HG03097 (cell line): ENCODE data around the gene LCE2B.
"Not testable (repeated sequence)": the region's sequence is repeated elsewhere in the genome, so short reads cannot be mapped to it uniquely, and the experiment has no call there.

ENCODE experiments used
- ATAC-seq: cut with Tn5 transposase; IDR thresholded peaks from one replicate; pipeline ENCODE4 v1.9.1; 2021; ENCODE audit not compliant: unreplicated experiment, low FRiP score

LCE2B gene

GRCh38 chr1:152685823-152686222 is at the start of gene LCE2B:
Gene LCE2B (plus strand): TSS chr1:152686123. CDS start chr1:152686844, 721 bp downstream.
- ATAC-seq, result not testable (repeated sequence)

- no peak for ATAC-seq
Observed at GRCh38 chr1:152640351-152640750, 45.6 kb upstream of the LCE2B start.

- no peak for ATAC-seq
Observed at GRCh38 chr1:152643945-152644344, 42.0 kb upstream of the LCE2B start.

- no peak for ATAC-seq
Observed at GRCh38 chr1:152645146-152645545, 40.8 kb upstream of the LCE2B start.

GRCh38 chr1:152646656-152647055 is 39.3 kb upstream of the LCE2B start:
- ATAC-seq, result no peak

GRCh38 chr1:152654110-152654509 is 31.8 kb upstream of the LCE2B start:
- no peak for ATAC-seq

- ATAC-seq, result no peak
Observed at GRCh38 chr1:152656459-152656858, 29.5 kb upstream of the LCE2B start.

- no peak for ATAC-seq
Observed at GRCh38 chr1:152657677-152658076, 28.2 kb upstream of the LCE2B start.

- no peak for ATAC-seq
Observed at GRCh38 chr1:152658649-152659048, 27.3 kb upstream of the LCE2B start.

GRCh38 chr1:152663098-152663497 is 22.8 kb upstream of the LCE2B start, which contains the start of gene LCE2D:
Gene LCE2D (plus strand): TSS chr1:152663380. CDS start chr1:152664106, 726 bp downstream.
- no peak for ATAC-seq

- not testable (repeated sequence) for ATAC-seq
Observed at GRCh38 chr1:152666171-152666570, 19.8 kb upstream of the LCE2B start.

GRCh38 chr1:152667648-152668047 is 18.3 kb upstream of the LCE2B start:
- ATAC-seq, result no peak

- ATAC-seq, result no peak
Observed at GRCh38 chr1:152673016-152673415, 12.9 kb upstream of the LCE2B start.

- ATAC-seq, result not testable (repeated sequence)
Observed at GRCh38 chr1:152674983-152675382, 10.9 kb upstream of the LCE2B start, which contains the start of gene LCE2C. Gene LCE2C (plus strand): TSS chr1:152675279. CDS start chr1:152676016, 737 bp downstream.

- no peak for ATAC-seq
Observed at GRCh38 chr1:152679459-152679858, 6.5 kb upstream of the LCE2B start.

GRCh38 chr1:152681616-152682015 is 4.3 kb upstream of the LCE2B start:
- no peak for ATAC-seq

- no peak for ATAC-seq
Observed at GRCh38 chr1:152683846-152684245, 2.1 kb upstream of the LCE2B start.

- ATAC-seq, result no peak
Observed at GRCh38 chr1:152697701-152698600, 12.0 kb downstream of the LCE2B start, which contains the start of gene LCE2A. Gene LCE2A (plus strand): TSS chr1:152698345. CDS start chr1:152698902, 557 bp downstream.

GRCh38 chr1:152699746-152700145 is 13.8 kb downstream of the LCE2B start:
- ATAC-seq, result no peak

GRCh38 chr1:152707860-152708259 is 21.9 kb downstream of the LCE2B start, which contains the start of gene LCE4A:
Gene LCE4A (plus strand): TSS chr1:152708160. CDS start chr1:152709076, 916 bp downstream.
- ATAC-seq, result no peak

GRCh38 chr1:152718238-152718637 is 32.3 kb downstream of the LCE2B start:
- no peak for ATAC-seq

- no peak for ATAC-seq
Observed at GRCh38 chr1:152725261-152725660, 39.3 kb downstream of the LCE2B start.
